PFSK-1 (cell line): ENCODE measurements around the gene HSPG2.

Source experiments
- FOXP2 ChIP-seq: optimal IDR thresholded peaks from 2 replicates; pipeline ENCODE3; 2011; ENCODE audit warnings: borderline replicate concordance, control low read depth, inconsistent platforms; ENCODE audit not compliant: insufficient read depth; ENCODE audit errors: extremely low read length, extremely low read depth
- POLR2AphosphoS5 ChIP-seq: IDR thresholded peaks from 2 replicates; pipeline ENCODE4 v1.6.1; 2012; ENCODE audit warnings: low read depth, mild to moderate bottlenecking, control low read depth, low read length, moderate library complexity
- SIN3A ChIP-seq: IDR thresholded peaks from 2 replicates; pipeline ENCODE4 v1.6.1; 2012; ENCODE audit warnings: mild to moderate bottlenecking, low read length, moderate library complexity, borderline replicate concordance; ENCODE audit not compliant: insufficient read depth
- TAF1 ChIP-seq: IDR thresholded peaks from 2 replicates; pipeline ENCODE4 v1.6.1; 2012; ENCODE audit warnings: low read length, control low read depth, borderline replicate concordance; ENCODE audit not compliant: insufficient read depth
- TF ChIP-seq, protein P1 (sequence below), 2 experiments: IDR thresholded peaks; 2 replicates each; pipeline versions ENCODE4 v1.6.1 to v1.8.0; 2011 to 2012; ENCODE audit warnings: low read depth in 2 of 2, low read length in 2 of 2, control low read depth in 1 of 2, inconsistent platforms in 1 of 2, mild to moderate bottlenecking in 1 of 2, moderate library complexity in 1 of 2; ENCODE audit not compliant: insufficient read depth in 1 of 2

DNA sequence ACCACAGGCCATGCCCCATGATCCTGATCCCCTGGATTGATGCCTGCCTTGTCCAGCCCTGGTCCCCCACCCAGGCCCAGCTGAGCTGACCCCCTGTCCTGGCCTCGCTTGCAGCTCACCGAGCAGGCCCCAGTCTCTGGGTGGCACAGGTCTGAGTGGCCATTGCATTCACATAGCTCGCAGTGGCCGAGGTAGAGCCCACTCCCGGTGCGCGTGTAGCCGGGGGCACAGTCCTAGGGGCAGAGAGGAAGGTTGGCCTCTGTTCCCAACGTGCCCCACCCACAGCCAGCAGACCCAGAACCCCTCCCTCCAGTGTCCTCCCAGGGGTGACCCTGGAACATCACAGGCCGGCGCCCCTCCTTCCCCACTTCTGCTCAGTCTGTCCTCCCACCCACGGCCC lies 73.1 kb downstream of the HSPG2 start:
- TF ChIP-seq POLR2AphosphoS5 = no peak
- TF ChIP-seq TAF1 = no peak
- no peak for TF ChIP-seq SIN3A
- no peak for TF ChIP-seq FOXP2
- TF ChIP-seq, protein P1, sequence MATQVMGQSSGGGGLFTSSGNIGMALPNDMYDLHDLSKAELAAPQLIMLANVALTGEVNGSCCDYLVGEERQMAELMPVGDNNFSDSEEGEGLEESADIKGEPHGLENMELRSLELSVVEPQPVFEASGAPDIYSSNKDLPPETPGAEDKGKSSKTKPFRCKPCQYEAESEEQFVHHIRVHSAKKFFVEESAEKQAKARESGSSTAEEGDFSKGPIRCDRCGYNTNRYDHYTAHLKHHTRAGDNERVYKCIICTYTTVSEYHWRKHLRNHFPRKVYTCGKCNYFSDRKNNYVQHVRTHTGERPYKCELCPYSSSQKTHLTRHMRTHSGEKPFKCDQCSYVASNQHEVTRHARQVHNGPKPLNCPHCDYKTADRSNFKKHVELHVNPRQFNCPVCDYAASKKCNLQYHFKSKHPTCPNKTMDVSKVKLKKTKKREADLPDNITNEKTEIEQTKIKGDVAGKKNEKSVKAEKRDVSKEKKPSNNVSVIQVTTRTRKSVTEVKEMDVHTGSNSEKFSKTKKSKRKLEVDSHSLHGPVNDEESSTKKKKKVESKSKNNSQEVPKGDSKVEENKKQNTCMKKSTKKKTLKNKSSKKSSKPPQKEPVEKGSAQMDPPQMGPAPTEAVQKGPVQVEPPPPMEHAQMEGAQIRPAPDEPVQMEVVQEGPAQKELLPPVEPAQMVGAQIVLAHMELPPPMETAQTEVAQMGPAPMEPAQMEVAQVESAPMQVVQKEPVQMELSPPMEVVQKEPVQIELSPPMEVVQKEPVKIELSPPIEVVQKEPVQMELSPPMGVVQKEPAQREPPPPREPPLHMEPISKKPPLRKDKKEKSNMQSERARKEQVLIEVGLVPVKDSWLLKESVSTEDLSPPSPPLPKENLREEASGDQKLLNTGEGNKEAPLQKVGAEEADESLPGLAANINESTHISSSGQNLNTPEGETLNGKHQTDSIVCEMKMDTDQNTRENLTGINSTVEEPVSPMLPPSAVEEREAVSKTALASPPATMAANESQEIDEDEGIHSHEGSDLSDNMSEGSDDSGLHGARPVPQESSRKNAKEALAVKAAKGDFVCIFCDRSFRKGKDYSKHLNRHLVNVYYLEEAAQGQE (IDR thresholded peaks at IDR 0.05; ENCODE audit: insufficient read depth in 1 of 2, low read depth in 2 of 2, low read length in 2 of 2) = no peak
